ENCODE data around the gene LGR6.
"Not testable (repeated sequence)": the region's sequence is repeated elsewhere in the genome, so short reads cannot be mapped to it uniquely, and the experiment has no call there.

The LGR6 gene

GRCh38 chr1:202241376-202242079 is 47.9 kb downstream of the LGR6 start:
- no peak for DNase-seq

- DNase-seq = no peak
These were observed 48.5 kb downstream of the LGR6 start for GRCh38 chr1:202242080-202242419.

- DNase-seq = no peak
These were observed 49.4 kb downstream of the LGR6 start for GRCh38 chr1:202243006-202243405.

- DNase-seq = no peak
These were observed 51.3 kb downstream of the LGR6 start for GRCh38 chr1:202244841-202245261.

- DNase-seq = no peak
These were observed 51.8 kb downstream of the LGR6 start for GRCh38 chr1:202245391-202245790.

DNA sequence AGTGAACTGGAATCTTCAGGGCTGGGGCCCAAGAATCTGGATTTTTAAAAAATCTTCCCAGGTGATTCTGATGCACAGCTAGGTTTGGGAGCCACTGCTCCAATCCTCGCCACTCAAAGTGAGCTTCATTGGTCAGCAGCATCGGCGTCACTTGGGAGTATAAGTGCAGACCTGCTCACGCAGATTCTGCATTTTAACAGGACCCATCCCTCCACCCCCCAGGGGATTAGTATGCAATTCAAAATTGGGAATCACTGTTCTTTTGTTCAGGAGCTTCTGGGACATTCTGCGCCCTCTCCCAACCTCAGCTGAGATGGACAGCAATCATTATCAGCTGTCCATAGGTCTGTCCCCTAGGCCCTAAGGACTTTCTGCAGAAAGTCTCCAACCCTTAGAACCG is 53.5 kb downstream of the LGR6 start:
- DNase-seq = no peak

- DNase-seq = no peak
These were observed 54.5 kb downstream of the LGR6 start for GRCh38 chr1:202247837-202248795.

DNA sequence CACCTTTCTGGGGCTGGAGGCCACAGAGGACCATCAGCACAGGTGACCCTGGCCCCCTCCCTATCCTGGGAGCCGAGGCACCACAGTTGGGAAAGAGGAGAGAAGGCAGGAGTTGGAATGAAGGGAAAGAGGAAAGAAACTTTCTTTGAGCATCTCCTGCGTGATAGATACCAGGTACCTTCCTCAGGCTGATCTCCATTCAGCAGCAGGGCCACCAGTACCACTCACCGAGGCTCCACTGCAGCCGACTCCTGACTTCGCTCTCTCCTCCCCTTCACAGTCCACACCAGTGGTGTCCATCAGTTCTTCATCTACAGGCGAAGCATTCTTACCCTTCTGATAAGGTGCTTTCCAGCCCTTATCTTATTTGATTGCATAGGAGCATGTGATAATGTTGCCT is 55.3 kb downstream of the LGR6 start:
- DNase-seq = no peak

GRCh38 chr1:202249436-202249835 is 55.8 kb downstream of the LGR6 start:
- DNase-seq = no peak

- DNase-seq = no peak
These were observed 56.2 kb downstream of the LGR6 start for GRCh38 chr1:202249846-202250245.

DNA sequence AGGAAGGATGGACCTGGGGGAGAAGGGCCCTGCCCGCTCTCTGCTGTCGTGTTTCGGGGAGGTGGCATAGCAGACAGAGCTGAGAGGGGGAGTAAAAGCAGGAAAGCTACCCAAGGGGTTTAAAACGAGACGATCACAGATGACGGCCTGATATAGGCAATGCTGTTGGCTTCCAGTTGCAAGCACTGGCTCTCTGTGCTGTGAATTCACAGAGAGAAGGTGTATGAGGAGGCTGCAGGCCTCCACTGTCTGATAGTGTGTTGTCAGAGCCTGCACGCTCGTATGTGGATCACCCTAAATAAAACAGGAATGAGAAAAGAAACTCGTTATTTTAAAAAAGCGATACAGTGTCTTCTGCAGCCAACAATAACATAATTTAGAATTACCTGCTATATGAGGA is 57.4 kb downstream of the LGR6 start:
- no peak for DNase-seq

- no peak for DNase-seq
These were observed 58.0 kb downstream of the LGR6 start for GRCh38 chr1:202251424-202252256.

DNA sequence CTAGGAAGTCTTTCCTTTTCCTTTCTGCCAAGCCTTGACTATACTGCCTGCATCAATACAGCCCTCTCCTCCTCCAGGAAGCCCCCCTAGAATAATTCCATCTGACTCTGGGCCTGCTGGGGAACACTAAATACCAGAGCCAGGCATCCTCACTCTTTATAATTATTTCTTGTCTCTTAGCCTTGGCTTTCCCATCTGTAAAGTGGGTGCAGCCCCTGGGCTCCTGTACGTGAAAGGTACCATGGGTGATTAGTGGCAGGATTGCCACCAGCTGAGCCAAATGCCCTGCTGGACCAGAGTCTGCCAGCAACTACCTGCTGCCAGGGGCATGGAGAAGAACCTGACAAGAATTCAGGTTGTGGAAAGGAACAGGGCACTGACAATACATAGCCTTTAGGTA is 58.7 kb downstream of the LGR6 start:
- no peak for DNase-seq

GRCh38 chr1:202254454-202255252 is 61.1 kb downstream of the LGR6 start:
- DNase-seq = no peak

DNA sequence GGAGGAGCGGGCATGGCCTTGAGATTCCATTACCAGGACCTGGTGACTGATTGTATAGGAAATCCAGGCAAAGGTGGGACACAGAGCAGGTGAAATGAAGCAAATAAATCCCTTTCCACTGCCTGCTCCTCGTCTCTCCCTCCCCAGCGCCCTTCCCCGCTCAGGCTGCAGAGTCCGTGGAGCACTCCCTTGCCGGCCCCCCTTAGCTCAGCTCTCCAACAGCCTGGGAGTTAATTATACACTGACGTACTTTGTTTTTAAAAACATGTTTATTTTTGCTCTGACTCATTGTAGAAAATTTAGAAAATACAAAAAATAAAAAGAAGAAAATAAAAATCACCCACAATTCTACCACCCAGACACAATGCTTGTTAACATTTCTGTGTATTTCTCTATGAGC is 61.7 kb downstream of the LGR6 start:
- no peak for DNase-seq

GRCh38 chr1:202259705-202260104 is 66.1 kb downstream of the LGR6 start:
- no peak for DNase-seq

DNA sequence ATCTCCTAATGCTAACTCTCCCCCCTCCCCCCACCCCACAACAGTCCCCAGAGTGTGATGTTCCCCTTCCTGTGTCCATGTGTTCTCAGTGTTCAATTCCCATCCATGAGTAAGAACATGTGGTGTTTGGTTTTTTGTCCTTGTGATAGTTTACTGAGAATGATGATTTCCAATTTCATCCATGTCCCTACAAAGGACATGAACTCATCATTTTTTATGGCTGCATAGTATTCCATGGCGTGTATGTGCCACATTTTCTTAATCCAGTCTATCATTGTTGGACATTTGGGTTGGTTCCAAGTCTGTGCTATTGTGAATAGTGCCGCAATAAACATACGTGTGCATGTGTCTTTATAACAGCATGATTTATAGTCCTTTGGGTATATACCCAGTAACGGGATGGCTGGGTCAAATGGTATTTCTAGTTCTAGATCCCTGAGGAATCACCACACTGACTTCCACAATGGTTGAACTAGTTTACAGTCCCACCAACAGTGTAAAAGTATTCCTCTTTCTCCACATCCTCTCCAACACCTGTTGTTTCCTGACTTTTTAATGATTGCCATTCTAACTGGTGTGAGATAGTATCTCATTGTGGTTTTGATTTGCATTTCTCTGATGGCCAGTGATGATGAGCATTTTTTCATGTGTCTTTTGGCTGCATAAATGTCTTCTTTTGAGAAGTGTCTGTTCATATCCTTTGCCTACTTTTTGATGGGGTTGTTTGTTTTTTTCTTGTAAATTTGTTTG is 67.8 kb downstream of the LGR6 start:
- DNase-seq = not testable (repeated sequence)

DNA sequence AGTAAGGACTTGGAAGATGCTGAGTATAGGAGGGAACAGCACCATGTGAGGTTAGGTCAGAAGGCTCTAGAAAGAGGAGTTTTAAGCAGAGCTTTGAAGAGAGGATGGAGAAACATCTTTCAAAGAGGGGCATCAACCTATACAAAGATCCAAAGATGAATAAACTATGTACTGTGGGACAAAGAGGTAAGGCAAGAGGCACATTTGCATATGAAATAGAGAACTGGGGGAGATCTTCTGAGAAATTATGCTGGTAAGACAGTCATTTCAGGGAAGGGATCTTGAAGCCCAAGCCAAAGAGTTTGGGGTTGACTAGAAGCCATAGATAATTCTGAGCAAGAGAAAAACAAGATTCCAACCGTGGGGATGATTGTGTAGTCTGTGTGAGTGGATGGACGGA is 70.0 kb downstream of the LGR6 start:
- DNase-seq = no peak

- DNase-seq = no peak
These were observed 70.7 kb downstream of the LGR6 start for GRCh38 chr1:202264300-202264699.

- DNase-seq = no peak
These were observed 71.1 kb downstream of the LGR6 start for GRCh38 chr1:202264726-202265125.

DNA sequence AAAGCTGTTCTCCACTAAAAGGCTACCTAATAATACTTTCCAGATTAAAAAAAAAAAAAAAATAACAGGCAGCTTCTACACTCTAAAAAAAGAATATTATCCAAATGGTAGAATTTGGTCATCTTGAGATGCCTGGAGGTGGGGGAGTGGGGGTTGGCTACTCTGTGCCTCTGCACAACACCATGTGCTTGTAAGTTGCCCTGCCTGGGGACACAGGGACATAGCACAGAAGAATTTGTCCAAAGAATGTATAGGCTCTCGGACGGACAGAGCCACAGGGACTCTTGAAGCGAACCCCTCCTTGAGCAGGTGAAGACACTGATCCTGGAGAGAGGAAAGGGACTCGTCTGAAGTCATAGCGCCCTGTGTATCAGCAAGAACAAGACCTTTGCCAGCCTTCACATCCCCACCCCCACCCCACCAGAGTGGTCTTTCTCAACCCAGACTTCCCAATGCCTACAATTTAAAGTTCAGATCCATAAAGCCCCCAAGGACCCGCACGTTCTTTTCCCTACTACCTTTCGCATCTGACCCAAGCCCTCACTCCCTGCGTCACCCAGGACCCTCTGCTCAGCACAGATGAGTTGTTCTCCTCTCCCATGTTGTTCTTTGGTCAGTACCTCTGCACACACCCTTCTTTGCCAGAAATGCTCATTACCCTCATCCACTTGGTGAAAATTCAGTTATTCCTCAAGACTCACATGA is 72.6 kb downstream of the LGR6 start:
- no peak for DNase-seq

Measured in NCI-H226 (cell line).